Activated CD4-positive, alpha-beta T cell treated with anti-CD3 and anti-CD28 coated beads for 4 hours (primary cell): ENCODE data around the gene RAB41.
"Not testable (repeated sequence)": the region's sequence is repeated elsewhere in the genome, so short reads cannot be mapped to it uniquely, and the experiment has no call there.

Experiments
- DNase-seq, 2 donors: peaks; one replicate each; pipeline ENCODE4 v3.0.0-alpha.2; 2020

Gene RAB41

DNA sequence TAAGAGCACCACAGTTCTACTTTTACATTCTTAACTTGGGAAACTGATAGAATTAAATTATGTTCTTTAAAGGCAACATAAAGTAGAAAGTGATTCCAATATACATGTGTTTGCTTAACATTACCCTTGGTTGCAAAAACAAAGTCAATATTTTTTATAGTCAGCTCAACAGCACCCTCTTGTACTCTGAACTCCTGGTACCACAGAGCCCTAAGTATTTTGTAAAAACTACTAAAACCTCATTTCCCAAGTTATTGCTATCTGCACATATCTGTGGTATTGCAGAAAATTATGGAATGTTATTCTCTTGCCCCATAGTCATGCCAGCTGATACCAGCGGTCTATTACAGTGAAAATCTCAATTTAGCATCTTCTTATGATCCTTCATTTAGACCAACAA lies 10.8 kb downstream of the RAB41 start:
- no peak for DNase-seq

DNA sequence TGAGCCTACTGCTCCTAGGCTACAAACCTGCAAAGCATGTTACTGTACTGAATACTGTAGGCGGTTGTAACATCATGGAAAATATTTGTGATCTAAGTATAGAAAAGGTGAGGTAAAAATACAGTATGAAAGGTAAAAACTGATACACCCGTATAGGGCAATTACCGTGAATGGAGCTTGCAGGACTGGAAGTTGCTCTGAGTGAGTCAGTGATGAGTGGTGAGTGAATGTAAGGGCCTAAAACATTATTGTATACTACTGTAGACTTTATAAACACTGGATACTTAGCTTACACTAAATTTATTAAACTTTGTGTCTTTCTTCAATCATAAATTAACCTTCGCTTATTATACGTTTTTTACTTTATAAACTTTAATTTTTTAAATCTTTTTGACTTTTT lies 11.6 kb downstream of the RAB41 start:
- no peak for DNase-seq

DNA sequence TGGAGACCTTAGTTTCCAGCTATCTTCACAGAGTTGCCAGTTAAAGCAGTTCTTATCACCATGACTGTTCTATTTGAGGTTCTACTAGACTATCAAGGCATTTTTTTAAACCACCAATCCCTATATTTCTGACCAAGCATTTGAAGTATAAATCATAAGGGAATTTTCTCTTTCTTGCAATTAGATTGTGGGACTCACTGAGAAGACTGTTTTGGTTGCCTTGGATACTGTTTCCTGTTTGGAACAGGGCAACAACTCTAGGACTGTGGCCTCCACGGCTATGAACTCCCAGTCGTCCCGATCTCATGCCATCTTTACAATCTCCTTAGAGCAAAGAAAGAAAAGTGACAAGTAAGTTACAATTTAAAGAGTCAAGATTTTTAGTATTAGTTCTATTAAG lies 19.7 kb downstream of the RAB41 start:
- DNase-seq, result no peak

DNA sequence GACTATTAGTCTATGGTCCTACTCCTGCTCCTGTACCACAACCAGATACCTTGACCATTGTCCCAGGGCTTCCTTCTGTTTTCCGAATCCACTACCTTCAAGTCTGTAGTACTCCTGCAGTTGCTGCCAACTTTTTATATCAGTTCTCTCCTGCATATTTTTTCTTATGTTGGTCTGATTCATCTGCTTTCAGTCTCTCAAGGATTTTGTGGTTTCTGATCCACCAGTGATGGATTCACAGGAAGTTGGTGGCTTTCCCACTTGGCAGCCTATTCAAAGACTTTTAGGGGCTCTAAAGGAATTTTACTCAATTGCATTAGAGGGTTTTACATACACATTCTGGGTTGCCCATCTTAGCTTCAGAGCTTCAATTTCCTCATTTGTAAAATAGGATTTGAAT lies 31.5 kb downstream of the RAB41 start:
- no peak for DNase-seq

DNA sequence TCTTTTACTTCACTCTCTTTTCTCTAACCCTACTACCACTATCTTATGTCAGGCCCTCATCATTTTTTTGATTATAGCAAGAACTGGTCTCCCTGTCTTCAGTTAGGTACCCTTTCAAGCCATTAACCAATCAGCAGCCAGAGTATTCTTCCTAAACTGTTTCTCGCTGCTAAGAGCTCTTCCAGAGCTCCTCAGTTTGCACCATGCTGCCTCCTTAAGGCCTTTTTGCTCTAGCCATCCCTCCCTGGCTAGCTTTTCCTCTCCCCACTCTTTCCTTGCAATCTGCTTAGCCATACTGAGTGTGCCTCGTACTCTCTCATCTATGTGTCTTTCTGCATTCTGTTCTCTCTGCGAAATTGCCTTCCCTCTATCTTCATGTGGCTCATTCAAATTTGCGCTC lies 40.8 kb downstream of the RAB41 start:
- no peak for DNase-seq

DNA sequence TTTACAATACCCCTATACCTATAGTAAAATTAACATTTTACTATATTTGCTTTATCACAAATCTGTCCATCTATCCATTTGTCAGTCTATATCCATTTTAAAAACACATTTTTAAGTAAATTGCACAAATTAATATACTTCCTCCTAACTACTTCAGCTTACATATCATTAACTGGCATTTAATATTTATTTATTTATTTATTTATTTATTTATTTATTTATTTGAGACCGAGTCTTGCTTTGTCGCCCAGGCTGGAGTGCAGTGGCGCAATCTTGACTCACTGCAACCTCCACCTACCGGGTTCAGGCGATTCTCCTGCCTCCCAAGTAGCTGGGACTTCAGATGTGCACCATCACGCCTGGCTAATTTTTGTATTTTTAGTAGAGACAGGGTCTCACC lies 41.7 kb downstream of the RAB41 start:
- DNase-seq, result not testable (repeated sequence)

DNA sequence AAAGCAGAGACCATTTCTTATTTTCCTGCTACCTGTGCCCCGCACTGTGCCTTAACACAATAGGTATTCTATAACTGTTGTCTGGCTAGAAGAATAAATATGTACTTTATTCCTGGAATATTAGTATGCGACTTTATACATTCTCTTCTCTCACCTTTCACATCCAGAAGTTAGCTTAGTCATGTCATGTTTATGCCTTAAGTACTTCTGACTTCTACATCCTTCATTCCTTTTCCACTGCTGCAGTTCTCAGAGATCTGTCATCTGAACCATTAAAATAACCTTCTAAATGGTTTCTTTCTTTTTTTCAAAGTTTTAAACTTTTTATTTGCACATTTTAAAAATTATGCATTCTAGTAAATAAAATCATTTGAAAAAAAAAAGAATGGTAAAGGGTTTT lies 42.4 kb downstream of the RAB41 start:
- no peak for DNase-seq

DNA sequence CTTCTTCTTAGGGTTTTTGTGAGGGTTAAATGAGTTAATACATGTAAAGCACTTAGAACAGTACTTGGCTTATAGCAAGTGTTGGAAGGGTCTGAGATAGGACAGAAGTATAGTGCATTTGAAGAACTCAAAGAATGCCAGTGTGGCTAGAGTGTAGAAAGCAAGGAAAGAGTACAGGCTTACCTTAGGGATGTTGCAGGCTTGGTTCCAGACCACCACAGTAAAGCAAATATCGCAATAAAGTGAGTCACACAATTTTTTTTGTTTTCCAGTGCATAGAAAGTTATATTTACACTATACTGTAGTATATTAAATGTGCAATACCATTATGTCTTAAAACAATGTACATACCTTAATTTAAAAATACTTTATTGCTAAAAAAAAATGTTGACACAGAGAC lies 49.2 kb downstream of the RAB41 start:
- no peak for DNase-seq

DNA sequence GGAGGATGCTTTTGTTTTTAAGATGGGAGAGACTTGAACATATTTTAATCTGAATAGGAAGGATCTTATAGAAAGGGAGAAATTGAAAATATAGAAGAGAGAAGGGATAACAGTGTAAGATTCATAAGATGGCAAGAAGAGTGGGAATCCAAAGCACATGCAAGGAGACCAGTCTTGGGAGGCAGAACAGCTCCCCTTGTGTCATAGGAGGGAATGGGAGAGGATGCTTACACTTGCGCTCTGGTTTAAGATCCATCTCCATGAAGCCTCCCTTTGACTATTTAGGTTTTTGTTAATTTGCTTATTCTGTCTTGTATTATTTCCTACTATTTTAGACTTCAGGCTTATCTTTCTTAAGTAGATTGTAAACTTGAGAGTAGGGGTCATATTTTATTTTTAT lies 50.6 kb downstream of the RAB41 start:
- DNase-seq, result no peak
